GM23338 (cell line): Measurements from ENCODE around the gene AHNAK2. TPM values are rescaled to one million over a fixed set of nuclear protein-coding genes. Genes with fewer than 3 reads are reported as not detected.

Experiments
- ATAC-seq: fragments of 200-7000 bp; cut with Tn5 transposase; 3 replicates; pipeline ENCODE4 v1.9.1; 2020
- DNase-seq: peaks from one replicate; pipeline ENCODE4 v3.0.0-alpha.2; 2015; ENCODE audit warnings: low spot score
- H2AFZ ChIP-seq: fragments of 200-600 bp; sonication (generic); 2 replicates; pipeline ENCODE4 v1.8.0; 2016; ENCODE audit warnings: antibody characterized with exemption, mild to moderate bottlenecking, moderate library complexity
- H3F3A ChIP-seq: fragments of 200-600 bp; sonication (generic); replicated peaks from 2 replicates; pipeline ENCODE4 v1.8.0; 2017; ENCODE audit warnings: antibody characterized with exemption, mixed run types, low read depth
- H3K27ac ChIP-seq: fragments of 200-600 bp; sonication (generic); 2 replicates; pipeline ENCODE4 v1.6.1; 2016; ENCODE audit warnings: low read depth
- H3K27me3 ChIP-seq: fragments of 200-600 bp; sonication (generic); 2 replicates; pipeline ENCODE4 v1.8.0; 2016; ENCODE audit warnings: mild to moderate bottlenecking, mixed run types, moderate library complexity; ENCODE audit not compliant: insufficient read depth
- H3K36me3 ChIP-seq: fragments of 200-600 bp; sonication (generic); 2 replicates; pipeline ENCODE4 v1.8.0; 2016; ENCODE audit warnings: mild to moderate bottlenecking; ENCODE audit not compliant: insufficient read depth
- H3K4me1 ChIP-seq: fragments of 200-600 bp; sonication (generic); 2 replicates; pipeline ENCODE4 v1.8.0; 2016; ENCODE audit warnings: mild to moderate bottlenecking, moderate library complexity; ENCODE audit not compliant: insufficient read depth
- H3K4me2 ChIP-seq: fragments of 200-600 bp; sonication (generic); 2 replicates; pipeline ENCODE4 v1.7.1; 2017; ENCODE audit warnings: mixed run types
- H3K4me3 ChIP-seq: fragments of 200-600 bp; sonication (generic); 2 replicates; pipeline ENCODE4 v1.6.1; 2016; ENCODE audit warnings: mixed run types
- H3K79me2 ChIP-seq: fragments of 200-600 bp; sonication (generic); replicated peaks from 2 replicates; pipeline ENCODE4 v1.8.0; 2017; ENCODE audit warnings: mild to moderate bottlenecking; ENCODE audit not compliant: insufficient read depth
- H3K9me2 ChIP-seq: fragments of 200-600 bp; sonication (generic); 2 replicates; pipeline ENCODE4 v1.8.0; 2017; ENCODE audit not compliant: insufficient read depth
- H4K20me1 ChIP-seq: fragments of 200-600 bp; sonication (generic); replicated peaks from 2 replicates; pipeline ENCODE4 v1.8.0; 2017; ENCODE audit warnings: mild to moderate bottlenecking; ENCODE audit not compliant: insufficient read depth
- H3K27ac Mint-ChIP-seq: 2 replicates; pipeline ENCODE4 v1.8.0; 2020; ENCODE audit warnings: inconsistent platforms, mild to moderate bottlenecking, moderate library complexity, mixed read lengths
- H3K27me3 Mint-ChIP-seq: 3 replicates; pipeline ENCODE4 v1.8.0; 2022; ENCODE audit warnings: low read depth, mild to moderate bottlenecking, moderate library complexity, mixed read lengths, inconsistent platforms; ENCODE audit not compliant: insufficient read depth, poor library complexity
- H3K36me3 Mint-ChIP-seq: 3 replicates; pipeline ENCODE4 v1.8.0; 2021; ENCODE audit warnings: low read depth, mild to moderate bottlenecking, inconsistent platforms, moderate library complexity, mixed read lengths
- H3K4me1 Mint-ChIP-seq: 3 replicates; pipeline ENCODE4 v1.8.0; 2020; ENCODE audit warnings: mild to moderate bottlenecking, inconsistent platforms, mixed read lengths
- H3K4me3 Mint-ChIP-seq: 3 replicates; pipeline ENCODE4 v1.8.0; 2021; ENCODE audit warnings: moderate library complexity, mild to moderate bottlenecking, inconsistent platforms, mixed read lengths
- H3K9me3 Mint-ChIP-seq: 3 replicates; pipeline ENCODE4 v1.8.0; 2020; ENCODE audit warnings: moderate library complexity, mild to moderate bottlenecking, inconsistent platforms, mixed read lengths
- CREB1 ChIP-seq: fragments of 250-450 bp; sonication (Bioruptor Pico); IDR thresholded peaks from 2 replicates; pipeline ENCODE4 v1.5.0; 2020; ENCODE audit warnings: low read depth, mild to moderate bottlenecking, moderate library complexity
- ETS1 ChIP-seq: IDR thresholded peaks from 2 replicates; pipeline ENCODE4 v1.6.1; 2016; ENCODE audit warnings: antibody characterized with exemption
- EZH2 ChIP-seq: fragments of 200-600 bp; sonication (generic); IDR thresholded peaks from one replicate; pipeline ENCODE4 v1.8.0; 2017; ENCODE audit warnings: antibody characterized with exemption, mild to moderate bottlenecking, low read depth; ENCODE audit not compliant: unreplicated experiment
- EZH2phosphoT487 ChIP-seq: fragments of 200-600 bp; sonication (generic); IDR thresholded peaks from one replicate; pipeline ENCODE4 v1.8.1; 2018; ENCODE audit warnings: antibody characterized with exemption; ENCODE audit not compliant: unreplicated experiment
- JUNB ChIP-seq: IDR thresholded peaks from one replicate; pipeline ENCODE4 v1.6.1; 2016; ENCODE audit warnings: antibody characterized with exemption; ENCODE audit not compliant: unreplicated experiment
- NANOG ChIP-seq: IDR thresholded peaks from 2 replicates; pipeline ENCODE4 v1.6.1; 2016; ENCODE audit warnings: antibody characterized with exemption, borderline replicate concordance
- POLR2AphosphoS5 ChIP-seq: IDR thresholded peaks from 2 replicates; pipeline ENCODE4 v1.6.1; 2016; ENCODE audit warnings: antibody characterized with exemption, low read depth
- STAT1 ChIP-seq: IDR thresholded peaks from one replicate; pipeline ENCODE4 v1.6.1; 2016; ENCODE audit warnings: antibody characterized with exemption; ENCODE audit not compliant: unreplicated experiment
- ZNF114 ChIP-seq: fragments of 250-450 bp; sonication (Bioruptor Pico); IDR thresholded peaks from 2 replicates; pipeline ENCODE4 v1.5.0; 2020; ENCODE audit warnings: mild to moderate bottlenecking, moderate library complexity
- ZNF331 ChIP-seq: fragments of 250-450 bp; sonication (Bioruptor Pico); IDR thresholded peaks from 2 replicates; pipeline ENCODE4 v1.5.0; 2020; ENCODE audit warnings: low read depth, mild to moderate bottlenecking, moderate library complexity
- polyA plus RNA-seq: library from polyadenylated mRNA; unstranded; fragments of >200 nt; fragmentation: Nextera tagmentation; extraction: Ambion mirVana; gene quantifications from 2 replicates; pipeline ENCODE4 v1.2.1, GENCODE V29; 2016
- total RNA-seq: library from RNA; depleted of rRNA; stranded (reverse); fragments of >200 nt; shearing (Covaris generic); gene quantifications from 2 replicates; pipeline ENCODE4 v1.2.3, GENCODE V29; 2014
- TF ChIP-seq, protein P1 (sequence below): IDR thresholded peaks from one replicate; pipeline ENCODE4 v1.6.1; 2018; ENCODE audit warnings: antibody characterized with exemption; ENCODE audit not compliant: unreplicated experiment
- TF ChIP-seq, protein P2 (sequence below): fragments of 250-450 bp; sonication (Bioruptor Pico); IDR thresholded peaks from 2 replicates; pipeline ENCODE4 v1.5.0; 2020; ENCODE audit warnings: mild to moderate bottlenecking, moderate library complexity
- TF ChIP-seq, protein P3 (sequence below), 2 experiments: fragments of 200-600 bp in 1 of 2; sonication (generic) in 1 of 2; conservative IDR thresholded peaks; 2 replicates each; pipeline versions ENCODE4 v1.5.1 to v1.6.1; 2016 to 2017; ENCODE audit warnings: antibody characterized with exemption in 2 of 2, low read depth in 2 of 2, mild to moderate bottlenecking in 2 of 2, moderate library complexity in 1 of 2

Gene AHNAK2
- total and polyA plus RNA-seq, 2 experiments from 2014 or later, result 1.1 to 2.6 TPM

- Histone ChIP-seq H2AFZ (no peak overlapping the region), H3K79me2 (no peaks in the 10 kb centered on the region)
- ATAC-seq, result no peak
Observed at GRCh38 chr14:104984056-104984894, 6.1 kb upstream of the AHNAK2 start.

More at GRCh38 chr14:104984056-104984894, 6.1 kb upstream of the AHNAK2 start:
- no peaks in the 10 kb centered on the region; the same call in 2 of the 3 replicates for H3K4me1 Mint-ChIP-seq
- peak overlapping the region; percentile 56 for H3K4me3 Mint-ChIP-seq
- Histone ChIP-seq H3K27ac (no peak overlapping the region), H3K9me2 (no peaks in the 10 kb centered on the region), H3K4me3 (no peak overlapping the region), H3K4me1 (no peaks in the 10 kb centered on the region), H3K27me3 (peaks cover 7% of the 10 kb centered on the region), H3K4me2 (no peak overlapping the region), H3F3A (no peaks in the 10 kb centered on the region), H4K20me1 (no peaks in the 10 kb centered on the region), H3K36me3 (no peaks in the 10 kb centered on the region)
- no peak overlapping the region for H3K27ac Mint-ChIP-seq
- H3K9me3 Mint-ChIP-seq, result no peaks in the 10 kb centered on the region; the same call in 2 of the 3 replicates
- peaks cover 10% of the 10 kb centered on the region for H3K27me3 Mint-ChIP-seq
- H3K36me3 Mint-ChIP-seq, result no peaks in the 10 kb centered on the region; the same call in 2 of the 3 replicates
- no peak for DNase-seq
- no peak for TF ChIP-seq STAT1
- TF ChIP-seq JUNB, result no peak
- TF ChIP-seq EZH2, result no peak
- no peak for TF ChIP-seq NANOG
- TF ChIP-seq, protein P1, sequence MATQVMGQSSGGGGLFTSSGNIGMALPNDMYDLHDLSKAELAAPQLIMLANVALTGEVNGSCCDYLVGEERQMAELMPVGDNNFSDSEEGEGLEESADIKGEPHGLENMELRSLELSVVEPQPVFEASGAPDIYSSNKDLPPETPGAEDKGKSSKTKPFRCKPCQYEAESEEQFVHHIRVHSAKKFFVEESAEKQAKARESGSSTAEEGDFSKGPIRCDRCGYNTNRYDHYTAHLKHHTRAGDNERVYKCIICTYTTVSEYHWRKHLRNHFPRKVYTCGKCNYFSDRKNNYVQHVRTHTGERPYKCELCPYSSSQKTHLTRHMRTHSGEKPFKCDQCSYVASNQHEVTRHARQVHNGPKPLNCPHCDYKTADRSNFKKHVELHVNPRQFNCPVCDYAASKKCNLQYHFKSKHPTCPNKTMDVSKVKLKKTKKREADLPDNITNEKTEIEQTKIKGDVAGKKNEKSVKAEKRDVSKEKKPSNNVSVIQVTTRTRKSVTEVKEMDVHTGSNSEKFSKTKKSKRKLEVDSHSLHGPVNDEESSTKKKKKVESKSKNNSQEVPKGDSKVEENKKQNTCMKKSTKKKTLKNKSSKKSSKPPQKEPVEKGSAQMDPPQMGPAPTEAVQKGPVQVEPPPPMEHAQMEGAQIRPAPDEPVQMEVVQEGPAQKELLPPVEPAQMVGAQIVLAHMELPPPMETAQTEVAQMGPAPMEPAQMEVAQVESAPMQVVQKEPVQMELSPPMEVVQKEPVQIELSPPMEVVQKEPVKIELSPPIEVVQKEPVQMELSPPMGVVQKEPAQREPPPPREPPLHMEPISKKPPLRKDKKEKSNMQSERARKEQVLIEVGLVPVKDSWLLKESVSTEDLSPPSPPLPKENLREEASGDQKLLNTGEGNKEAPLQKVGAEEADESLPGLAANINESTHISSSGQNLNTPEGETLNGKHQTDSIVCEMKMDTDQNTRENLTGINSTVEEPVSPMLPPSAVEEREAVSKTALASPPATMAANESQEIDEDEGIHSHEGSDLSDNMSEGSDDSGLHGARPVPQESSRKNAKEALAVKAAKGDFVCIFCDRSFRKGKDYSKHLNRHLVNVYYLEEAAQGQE, result no peak
- TF ChIP-seq ETS1, result no peak
- TF ChIP-seq ZNF331, result no peak
- TF ChIP-seq, protein P2, sequence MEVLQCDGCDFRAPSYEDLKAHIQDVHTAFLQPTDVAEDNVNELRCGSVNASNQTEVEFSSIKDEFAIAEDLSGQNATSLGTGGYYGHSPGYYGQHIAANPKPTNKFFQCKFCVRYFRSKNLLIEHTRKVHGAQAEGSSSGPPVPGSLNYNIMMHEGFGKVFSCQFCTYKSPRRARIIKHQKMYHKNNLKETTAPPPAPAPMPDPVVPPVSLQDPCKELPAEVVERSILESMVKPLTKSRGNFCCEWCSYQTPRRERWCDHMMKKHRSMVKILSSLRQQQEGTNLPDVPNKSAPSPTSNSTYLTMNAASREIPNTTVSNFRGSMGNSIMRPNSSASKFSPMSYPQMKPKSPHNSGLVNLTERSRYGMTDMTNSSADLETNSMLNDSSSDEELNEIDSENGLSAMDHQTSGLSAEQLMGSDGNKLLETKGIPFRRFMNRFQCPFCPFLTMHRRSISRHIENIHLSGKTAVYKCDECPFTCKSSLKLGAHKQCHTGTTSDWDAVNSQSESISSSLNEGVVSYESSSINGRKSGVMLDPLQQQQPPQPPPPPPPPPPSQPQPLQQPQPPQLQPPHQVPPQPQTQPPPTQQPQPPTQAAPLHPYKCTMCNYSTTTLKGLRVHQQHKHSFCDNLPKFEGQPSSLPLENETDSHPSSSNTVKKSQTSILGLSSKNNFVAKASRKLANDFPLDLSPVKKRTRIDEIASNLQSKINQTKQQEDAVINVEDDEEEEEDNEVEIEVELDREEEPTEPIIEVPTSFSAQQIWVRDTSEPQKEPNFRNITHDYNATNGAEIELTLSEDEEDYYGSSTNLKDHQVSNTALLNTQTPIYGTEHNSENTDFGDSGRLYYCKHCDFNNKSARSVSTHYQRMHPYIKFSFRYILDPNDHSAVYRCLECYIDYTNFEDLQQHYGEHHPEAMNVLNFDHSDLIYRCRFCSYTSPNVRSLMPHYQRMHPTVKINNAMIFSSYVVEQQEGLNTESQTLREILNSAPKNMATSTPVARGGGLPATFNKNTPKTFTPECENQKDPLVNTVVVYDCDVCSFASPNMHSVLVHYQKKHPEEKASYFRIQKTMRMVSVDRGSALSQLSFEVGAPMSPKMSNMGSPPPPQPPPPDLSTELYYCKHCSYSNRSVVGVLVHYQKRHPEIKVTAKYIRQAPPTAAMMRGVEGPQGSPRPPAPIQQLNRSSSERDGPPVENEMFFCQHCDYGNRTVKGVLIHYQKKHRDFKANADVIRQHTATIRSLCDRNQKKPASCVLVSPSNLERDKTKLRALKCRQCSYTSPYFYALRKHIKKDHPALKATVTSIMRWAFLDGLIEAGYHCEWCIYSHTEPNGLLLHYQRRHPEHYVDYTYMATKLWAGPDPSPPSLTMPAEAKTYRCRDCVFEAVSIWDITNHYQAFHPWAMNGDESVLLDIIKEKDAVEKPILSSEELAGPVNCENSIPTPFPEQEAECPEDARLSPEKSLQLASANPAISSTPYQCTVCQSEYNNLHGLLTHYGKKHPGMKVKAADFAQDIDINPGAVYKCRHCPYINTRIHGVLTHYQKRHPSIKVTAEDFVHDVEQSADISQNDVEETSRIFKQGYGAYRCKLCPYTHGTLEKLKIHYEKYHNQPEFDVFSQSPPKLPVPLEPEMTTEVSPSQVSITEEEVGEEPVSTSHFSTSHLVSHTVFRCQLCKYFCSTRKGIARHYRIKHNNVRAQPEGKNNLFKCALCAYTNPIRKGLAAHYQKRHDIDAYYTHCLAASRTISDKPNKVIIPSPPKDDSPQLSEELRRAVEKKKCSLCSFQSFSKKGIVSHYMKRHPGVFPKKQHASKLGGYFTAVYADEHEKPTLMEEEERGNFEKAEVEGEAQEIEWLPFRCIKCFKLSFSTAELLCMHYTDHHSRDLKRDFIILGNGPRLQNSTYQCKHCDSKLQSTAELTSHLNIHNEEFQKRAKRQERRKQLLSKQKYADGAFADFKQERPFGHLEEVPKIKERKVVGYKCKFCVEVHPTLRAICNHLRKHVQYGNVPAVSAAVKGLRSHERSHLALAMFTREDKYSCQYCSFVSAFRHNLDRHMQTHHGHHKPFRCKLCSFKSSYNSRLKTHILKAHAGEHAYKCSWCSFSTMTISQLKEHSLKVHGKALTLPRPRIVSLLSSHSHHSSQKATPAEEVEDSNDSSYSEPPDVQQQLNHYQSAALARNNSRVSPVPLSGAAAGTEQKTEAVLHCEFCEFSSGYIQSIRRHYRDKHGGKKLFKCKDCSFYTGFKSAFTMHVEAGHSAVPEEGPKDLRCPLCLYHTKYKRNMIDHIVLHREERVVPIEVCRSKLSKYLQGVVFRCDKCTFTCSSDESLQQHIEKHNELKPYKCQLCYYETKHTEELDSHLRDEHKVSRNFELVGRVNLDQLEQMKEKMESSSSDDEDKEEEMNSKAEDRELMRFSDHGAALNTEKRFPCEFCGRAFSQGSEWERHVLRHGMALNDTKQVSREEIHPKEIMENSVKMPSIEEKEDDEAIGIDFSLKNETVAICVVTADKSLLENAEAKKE (CRISPR knock-in tag), result no peak
- TF ChIP-seq, protein P3, sequence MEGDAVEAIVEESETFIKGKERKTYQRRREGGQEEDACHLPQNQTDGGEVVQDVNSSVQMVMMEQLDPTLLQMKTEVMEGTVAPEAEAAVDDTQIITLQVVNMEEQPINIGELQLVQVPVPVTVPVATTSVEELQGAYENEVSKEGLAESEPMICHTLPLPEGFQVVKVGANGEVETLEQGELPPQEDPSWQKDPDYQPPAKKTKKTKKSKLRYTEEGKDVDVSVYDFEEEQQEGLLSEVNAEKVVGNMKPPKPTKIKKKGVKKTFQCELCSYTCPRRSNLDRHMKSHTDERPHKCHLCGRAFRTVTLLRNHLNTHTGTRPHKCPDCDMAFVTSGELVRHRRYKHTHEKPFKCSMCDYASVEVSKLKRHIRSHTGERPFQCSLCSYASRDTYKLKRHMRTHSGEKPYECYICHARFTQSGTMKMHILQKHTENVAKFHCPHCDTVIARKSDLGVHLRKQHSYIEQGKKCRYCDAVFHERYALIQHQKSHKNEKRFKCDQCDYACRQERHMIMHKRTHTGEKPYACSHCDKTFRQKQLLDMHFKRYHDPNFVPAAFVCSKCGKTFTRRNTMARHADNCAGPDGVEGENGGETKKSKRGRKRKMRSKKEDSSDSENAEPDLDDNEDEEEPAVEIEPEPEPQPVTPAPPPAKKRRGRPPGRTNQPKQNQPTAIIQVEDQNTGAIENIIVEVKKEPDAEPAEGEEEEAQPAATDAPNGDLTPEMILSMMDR (conservative IDR thresholded peaks at IDR 0.05; ENCODE audit: low read depth in 2 of 2), result no peak
- TF ChIP-seq EZH2phosphoT487, result no peak
- TF ChIP-seq ZNF114, result no peak
- TF ChIP-seq CREB1, result no peak
- TF ChIP-seq POLR2AphosphoS5, result no peak
